ENCODE data around the gene AHI1.

DNA sequence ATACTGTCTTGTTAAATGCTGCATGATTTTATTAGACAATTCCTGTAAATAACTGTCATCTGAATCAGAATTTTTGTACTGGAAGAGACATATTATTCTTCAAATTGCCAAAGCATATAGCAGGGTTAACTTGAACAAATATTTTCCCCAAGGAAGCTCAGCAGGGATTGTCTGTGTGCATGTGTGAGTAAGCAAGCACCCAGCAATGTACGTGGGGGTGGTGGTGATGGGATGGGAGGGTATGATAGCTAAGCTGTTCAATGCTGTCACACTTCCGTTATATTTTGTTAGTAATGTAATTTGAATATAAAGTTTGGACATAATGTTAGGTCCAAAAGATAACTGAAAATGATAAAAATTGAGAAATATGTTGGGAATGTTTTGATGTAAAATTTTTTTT is 198.3 kb downstream of the AHI1 start:
- TF ChIP-seq, protein P1, sequence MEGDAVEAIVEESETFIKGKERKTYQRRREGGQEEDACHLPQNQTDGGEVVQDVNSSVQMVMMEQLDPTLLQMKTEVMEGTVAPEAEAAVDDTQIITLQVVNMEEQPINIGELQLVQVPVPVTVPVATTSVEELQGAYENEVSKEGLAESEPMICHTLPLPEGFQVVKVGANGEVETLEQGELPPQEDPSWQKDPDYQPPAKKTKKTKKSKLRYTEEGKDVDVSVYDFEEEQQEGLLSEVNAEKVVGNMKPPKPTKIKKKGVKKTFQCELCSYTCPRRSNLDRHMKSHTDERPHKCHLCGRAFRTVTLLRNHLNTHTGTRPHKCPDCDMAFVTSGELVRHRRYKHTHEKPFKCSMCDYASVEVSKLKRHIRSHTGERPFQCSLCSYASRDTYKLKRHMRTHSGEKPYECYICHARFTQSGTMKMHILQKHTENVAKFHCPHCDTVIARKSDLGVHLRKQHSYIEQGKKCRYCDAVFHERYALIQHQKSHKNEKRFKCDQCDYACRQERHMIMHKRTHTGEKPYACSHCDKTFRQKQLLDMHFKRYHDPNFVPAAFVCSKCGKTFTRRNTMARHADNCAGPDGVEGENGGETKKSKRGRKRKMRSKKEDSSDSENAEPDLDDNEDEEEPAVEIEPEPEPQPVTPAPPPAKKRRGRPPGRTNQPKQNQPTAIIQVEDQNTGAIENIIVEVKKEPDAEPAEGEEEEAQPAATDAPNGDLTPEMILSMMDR (IDR thresholded peaks at IDR 0.05), result no peak
- no peak for TF ChIP-seq POLR2A (IDR thresholded peaks at IDR 0.05)

All from testis (tissue), 2 donors.